Nephron (organoid): ENCODE data around the gene SLC3A2.

Experiments used
- H3K27ac Mint-ChIP-seq, 3 experiments: 2 replicates each; pipeline ENCODE4 v1.8.0; 2020; ENCODE audit warnings: mixed read lengths in 3 of 3, mild to moderate bottlenecking in 2 of 3, moderate library complexity in 1 of 3
- H3K27me3 Mint-ChIP-seq: 2 replicates; pipeline ENCODE4 v1.8.0; 2021; ENCODE audit warnings: low read depth, mild to moderate bottlenecking, moderate library complexity, mixed read lengths
- H3K36me3 Mint-ChIP-seq: 2 replicates; pipeline ENCODE4 v1.8.0; 2020; ENCODE audit warnings: low read depth, mixed read lengths
- H3K4me1 Mint-ChIP-seq: 2 replicates; pipeline ENCODE4 v1.8.0; 2020; ENCODE audit warnings: mixed read lengths
- H3K4me3 Mint-ChIP-seq, 3 experiments: 2 replicates each; pipeline ENCODE4 v1.8.0; 2020; ENCODE audit warnings: mild to moderate bottlenecking in 3 of 3, mixed read lengths in 3 of 3, moderate library complexity in 2 of 3
- H3K9me3 Mint-ChIP-seq: 2 replicates; pipeline ENCODE4 v1.8.0; 2020; ENCODE audit warnings: mixed read lengths
- TF ChIP-seq, protein P1 (sequence below), 3 experiments: fragments of 200-600 bp; sonication (generic); IDR thresholded peaks; one replicate each; pipeline ENCODE4 v1.5.0; 2021; ENCODE audit warnings: antibody characterized with exemption in 3 of 3; ENCODE audit not compliant: unreplicated experiment in 3 of 3

The SLC3A2 gene

DNA sequence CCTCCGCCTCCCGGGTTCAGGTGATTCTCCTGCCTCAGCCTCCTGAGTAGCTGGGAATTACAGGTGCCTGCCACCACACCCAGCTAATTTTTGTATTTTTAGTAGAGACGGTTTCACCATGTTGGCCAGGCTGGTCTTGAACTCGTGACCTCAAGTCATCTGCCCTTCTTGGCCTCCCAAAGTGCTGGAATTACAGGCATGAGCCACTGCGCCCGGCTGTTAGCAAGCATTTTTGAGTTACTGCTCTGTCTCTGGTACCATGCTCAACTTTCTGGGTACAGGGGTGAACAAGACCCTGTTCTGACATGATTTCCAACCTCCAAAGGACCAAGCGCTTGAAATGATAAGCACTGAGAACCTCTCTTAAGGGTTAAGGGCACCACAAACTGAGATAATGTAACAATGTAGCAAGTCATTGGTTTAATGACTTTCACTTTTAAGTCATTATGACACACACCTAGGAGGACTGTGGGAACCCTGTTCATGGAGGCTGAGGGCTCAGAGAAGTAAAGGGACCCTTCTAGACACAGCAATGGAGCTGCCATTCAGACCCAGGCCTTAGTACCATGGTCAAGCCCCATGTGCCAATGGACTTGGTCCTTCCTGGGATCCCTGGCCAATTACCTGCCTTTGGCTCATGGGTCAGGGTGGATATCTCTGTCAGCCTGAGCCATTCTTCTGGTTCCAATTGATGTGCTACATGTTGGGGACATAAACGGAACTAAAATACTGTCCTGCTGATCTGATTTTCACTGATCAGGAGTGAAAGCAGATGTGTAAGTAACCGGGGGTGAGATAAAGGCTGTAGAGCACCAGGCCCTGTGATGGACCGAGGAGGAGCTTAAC, 11.6 kb downstream of the SLC3A2 start:
- Mint-ChIP-seq H3K36me3 (peaks cover 27% of the 10 kb centered on the region), H3K9me3 (no peaks in the 10 kb centered on the region), H3K4me3 (no peak overlapping the region), H3K27me3 (no peaks in the 10 kb centered on the region), H3K27ac (peak overlapping the region in 1 of 3 experiments; percentile 57), H3K4me1 (peaks cover 18% of the 10 kb centered on the region)
- TF ChIP-seq, protein P1, sequence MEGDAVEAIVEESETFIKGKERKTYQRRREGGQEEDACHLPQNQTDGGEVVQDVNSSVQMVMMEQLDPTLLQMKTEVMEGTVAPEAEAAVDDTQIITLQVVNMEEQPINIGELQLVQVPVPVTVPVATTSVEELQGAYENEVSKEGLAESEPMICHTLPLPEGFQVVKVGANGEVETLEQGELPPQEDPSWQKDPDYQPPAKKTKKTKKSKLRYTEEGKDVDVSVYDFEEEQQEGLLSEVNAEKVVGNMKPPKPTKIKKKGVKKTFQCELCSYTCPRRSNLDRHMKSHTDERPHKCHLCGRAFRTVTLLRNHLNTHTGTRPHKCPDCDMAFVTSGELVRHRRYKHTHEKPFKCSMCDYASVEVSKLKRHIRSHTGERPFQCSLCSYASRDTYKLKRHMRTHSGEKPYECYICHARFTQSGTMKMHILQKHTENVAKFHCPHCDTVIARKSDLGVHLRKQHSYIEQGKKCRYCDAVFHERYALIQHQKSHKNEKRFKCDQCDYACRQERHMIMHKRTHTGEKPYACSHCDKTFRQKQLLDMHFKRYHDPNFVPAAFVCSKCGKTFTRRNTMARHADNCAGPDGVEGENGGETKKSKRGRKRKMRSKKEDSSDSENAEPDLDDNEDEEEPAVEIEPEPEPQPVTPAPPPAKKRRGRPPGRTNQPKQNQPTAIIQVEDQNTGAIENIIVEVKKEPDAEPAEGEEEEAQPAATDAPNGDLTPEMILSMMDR (IDR thresholded peaks at IDR 0.05; ENCODE audit: unreplicated experiment in 3 of 3) = no peak

DNA sequence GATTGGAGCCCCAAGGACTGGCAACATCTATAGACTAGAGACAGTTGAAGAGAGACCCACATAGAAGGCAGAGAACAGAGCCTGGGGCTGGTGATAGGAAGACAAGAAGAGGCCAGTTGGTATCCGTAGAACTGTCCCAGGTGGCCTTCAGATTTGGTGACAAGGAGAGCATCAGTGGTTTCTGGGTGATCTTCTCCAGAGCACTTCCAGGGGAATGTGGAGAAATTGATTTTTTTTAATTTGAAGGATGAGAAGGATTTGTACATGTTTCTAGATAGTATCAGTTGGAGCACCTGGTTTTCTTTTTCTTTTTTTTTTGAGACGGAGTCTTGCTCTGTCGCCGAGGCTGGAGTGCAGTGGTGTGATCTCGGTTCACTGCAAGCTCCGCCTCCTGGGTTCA, 14.8 kb downstream of the SLC3A2 start:
- Mint-ChIP-seq H3K4me3 (no peak overlapping the region), H3K36me3 (no peaks in the 10 kb centered on the region), H3K9me3 (no peaks in the 10 kb centered on the region), H3K27ac (no peak overlapping the region), H3K4me1 (no peaks in the 10 kb centered on the region), H3K27me3 (peaks cover 9% of the 10 kb centered on the region)
- TF ChIP-seq, protein P1 (IDR thresholded peaks at IDR 0.05; ENCODE audit: unreplicated experiment in 3 of 3) = no peak

DNA sequence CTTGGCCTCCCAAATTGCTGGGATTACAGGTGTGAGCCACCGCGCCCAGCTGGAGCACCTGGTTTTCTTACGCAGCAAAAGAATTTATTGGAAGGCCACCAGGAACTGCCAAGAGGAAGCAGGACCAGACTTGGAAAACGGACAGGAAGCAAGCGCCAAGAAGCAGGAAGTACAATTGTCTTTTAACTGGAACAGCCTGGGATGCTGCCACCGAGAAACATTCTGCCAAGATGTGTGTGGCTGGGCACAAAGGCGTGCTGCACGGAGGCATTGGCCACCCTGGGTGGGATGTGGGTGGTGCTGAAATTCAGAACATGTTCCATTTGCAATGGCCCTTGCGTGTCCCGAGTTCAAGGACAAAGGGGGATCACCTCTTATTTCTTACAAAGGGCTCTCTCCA, 15.4 kb downstream of the SLC3A2 start:
- TF ChIP-seq, protein P1 (IDR thresholded peaks at IDR 0.05; ENCODE audit: unreplicated experiment in 3 of 3) = no peak
- Mint-ChIP-seq H3K4me1 (no peaks in the 10 kb centered on the region), H3K9me3 (no peaks in the 10 kb centered on the region), H3K27me3 (peaks cover 11% of the 10 kb centered on the region), H3K36me3 (no peaks in the 10 kb centered on the region), H3K27ac (no peak overlapping the region), H3K4me3 (no peak overlapping the region)

DNA sequence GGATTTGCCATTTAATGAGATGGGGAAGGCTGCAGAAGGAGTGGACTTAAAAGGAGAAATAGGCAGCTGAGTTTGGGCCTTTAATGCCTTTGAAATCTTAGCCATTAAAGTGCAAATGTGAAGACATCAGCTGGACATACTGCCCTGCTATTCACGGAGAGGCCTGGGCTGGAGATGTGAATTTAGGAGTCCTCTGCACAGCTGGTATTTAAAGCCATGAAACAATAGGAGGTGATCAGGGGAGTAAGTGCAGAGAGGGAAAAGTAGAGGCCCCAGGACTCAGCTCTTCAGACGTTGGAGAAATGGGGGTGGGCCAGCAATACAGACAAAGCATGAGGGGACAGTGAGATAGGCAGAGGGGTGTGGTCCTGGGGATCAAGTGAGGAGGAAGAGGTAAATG, 16.6 kb downstream of the SLC3A2 start:
- H3K27ac Mint-ChIP-seq = no peak overlapping the region
- no peaks in the 10 kb centered on the region for H3K9me3 Mint-ChIP-seq
- no peaks in the 10 kb centered on the region for H3K36me3 Mint-ChIP-seq
- TF ChIP-seq, protein P1 (IDR thresholded peaks at IDR 0.05; ENCODE audit: unreplicated experiment in 3 of 3) = no peak
- peaks cover 22% of the 10 kb centered on the region for H3K27me3 Mint-ChIP-seq
- no peaks in the 10 kb centered on the region for H3K4me1 Mint-ChIP-seq
- H3K4me3 Mint-ChIP-seq = no peak overlapping the region

DNA sequence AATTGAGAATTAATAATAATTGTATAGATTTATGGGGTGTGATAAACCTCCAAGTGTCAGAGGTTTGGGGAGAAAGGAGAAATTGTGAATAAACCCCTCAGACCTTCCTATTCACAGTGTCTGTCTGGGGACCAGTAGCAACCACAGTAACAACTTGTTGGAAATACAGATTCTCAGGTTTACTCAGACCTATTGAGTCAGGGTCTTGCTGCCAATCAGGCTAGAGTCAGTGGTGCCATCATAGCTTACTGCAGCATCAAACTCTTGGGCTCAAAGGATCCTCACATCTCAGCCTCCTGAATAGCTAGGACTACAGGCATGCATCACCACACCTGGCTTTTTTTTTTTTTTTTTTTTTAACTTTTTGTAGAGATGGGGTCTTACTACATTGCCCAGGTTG, 17.3 kb downstream of the SLC3A2 start:
- Mint-ChIP-seq H3K36me3 (no peaks in the 10 kb centered on the region), H3K9me3 (no peaks in the 10 kb centered on the region), H3K27me3 (peaks cover 23% of the 10 kb centered on the region), H3K4me3 (no peak overlapping the region), H3K27ac (no peak overlapping the region), H3K4me1 (no peaks in the 10 kb centered on the region)
- TF ChIP-seq, protein P1 (IDR thresholded peaks at IDR 0.05; ENCODE audit: unreplicated experiment in 3 of 3) = no peak

DNA sequence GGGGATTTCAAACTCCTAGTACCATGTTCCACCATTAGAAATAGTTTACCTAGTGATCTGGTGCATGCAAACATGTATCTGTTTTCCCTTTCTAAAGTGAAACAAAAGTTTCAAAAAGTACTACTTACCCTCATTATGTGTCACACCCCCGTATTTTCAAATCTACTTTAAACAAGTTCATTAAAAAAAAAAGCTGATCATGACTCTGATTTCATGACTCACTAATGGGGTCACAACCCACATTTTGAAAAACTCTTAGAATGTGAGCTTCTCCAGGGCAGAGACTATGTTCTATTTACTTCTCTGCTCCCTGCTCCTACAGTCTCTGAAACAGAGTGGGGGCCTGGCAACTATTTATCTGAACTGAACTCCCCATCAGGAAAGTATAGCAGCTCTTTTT, 22.2 kb downstream of the SLC3A2 start:
- TF ChIP-seq, protein P1 (IDR thresholded peaks at IDR 0.05; ENCODE audit: unreplicated experiment in 3 of 3) = no peak
- Mint-ChIP-seq H3K27me3 (peaks cover 36% of the 10 kb centered on the region), H3K27ac (no peak overlapping the region), H3K36me3 (no peaks in the 10 kb centered on the region), H3K4me1 (peaks cover 5% of the 10 kb centered on the region), H3K4me3 (no peak overlapping the region), H3K9me3 (no peaks in the 10 kb centered on the region)
